Activated naive CD8-positive, alpha-beta T cell treated with anti-CD3 and anti-CD28 coated beads, Interleukin-2, amount 50 U/mL, for 16 hours (primary cell): Measurements from ENCODE around the gene BDKRB1.

ENCODE experiments used
- DNase-seq: peaks from one replicate; pipeline ENCODE4 v3.0.0-alpha.2; 2020; ENCODE audit warnings: low read depth, low spot score

BDKRB1 gene

DNA sequence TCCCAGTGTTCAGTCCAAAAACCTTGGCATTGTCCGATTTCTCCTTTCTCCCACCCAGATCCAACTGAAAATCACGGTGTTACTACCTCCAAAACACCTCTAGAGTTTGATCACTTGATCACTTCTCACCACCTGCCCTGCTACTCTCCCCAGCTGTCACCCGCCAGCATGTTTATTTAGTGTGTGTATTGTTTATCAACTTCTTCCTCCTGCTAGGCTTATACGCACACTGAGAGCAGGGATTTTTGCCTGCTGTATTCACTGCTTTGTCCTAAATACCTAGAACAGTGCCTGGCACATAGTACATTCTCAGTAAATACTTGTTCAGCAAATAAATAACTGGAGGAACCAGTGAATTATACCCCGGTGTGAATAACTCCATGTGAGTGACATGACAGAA, 5.0 kb downstream of the BDKRB1 start:
- no peak for DNase-seq

DNA sequence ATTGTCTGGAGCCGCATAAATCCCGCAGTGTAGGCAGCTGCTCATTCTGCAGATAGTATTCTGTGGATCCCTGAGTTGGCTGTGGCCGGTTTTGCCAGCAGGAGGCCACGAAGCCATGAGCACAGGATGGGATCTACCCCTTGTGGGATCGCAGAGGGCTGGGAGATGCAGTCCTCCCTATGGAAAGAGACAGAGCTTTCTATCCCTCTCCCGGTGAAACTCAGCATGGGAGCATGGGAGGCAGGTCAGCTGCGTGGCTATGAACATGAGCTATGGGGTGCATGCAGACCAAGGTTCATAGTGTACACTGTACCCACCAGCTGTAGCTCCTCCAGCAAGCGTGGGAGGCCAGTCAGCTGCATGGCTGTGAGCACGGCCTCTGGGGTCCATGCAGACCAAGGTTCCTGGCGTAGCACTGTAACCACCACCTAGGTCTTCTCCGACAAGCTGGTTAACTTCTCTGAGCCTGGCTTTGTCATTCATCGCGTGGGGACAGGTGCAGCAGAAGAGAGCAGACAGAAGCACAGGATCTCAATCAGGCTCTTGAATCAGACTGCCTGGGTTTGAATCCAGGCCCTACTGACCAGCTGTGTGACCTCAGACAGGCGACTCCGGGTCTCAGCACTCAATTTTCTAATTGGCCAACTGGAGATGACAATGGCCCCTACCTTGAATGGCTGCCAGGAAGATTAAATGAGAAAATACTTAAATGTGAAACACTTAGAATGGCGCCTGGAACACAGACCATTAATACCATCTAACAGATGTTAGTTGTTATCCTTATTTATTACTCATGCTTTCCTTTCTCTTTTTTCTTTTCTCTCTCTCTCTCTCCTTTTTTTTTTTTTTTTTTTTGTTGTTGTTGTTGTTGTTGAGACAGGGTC, 6.0 kb downstream of the BDKRB1 start:
- DNase-seq: no peak

DNA sequence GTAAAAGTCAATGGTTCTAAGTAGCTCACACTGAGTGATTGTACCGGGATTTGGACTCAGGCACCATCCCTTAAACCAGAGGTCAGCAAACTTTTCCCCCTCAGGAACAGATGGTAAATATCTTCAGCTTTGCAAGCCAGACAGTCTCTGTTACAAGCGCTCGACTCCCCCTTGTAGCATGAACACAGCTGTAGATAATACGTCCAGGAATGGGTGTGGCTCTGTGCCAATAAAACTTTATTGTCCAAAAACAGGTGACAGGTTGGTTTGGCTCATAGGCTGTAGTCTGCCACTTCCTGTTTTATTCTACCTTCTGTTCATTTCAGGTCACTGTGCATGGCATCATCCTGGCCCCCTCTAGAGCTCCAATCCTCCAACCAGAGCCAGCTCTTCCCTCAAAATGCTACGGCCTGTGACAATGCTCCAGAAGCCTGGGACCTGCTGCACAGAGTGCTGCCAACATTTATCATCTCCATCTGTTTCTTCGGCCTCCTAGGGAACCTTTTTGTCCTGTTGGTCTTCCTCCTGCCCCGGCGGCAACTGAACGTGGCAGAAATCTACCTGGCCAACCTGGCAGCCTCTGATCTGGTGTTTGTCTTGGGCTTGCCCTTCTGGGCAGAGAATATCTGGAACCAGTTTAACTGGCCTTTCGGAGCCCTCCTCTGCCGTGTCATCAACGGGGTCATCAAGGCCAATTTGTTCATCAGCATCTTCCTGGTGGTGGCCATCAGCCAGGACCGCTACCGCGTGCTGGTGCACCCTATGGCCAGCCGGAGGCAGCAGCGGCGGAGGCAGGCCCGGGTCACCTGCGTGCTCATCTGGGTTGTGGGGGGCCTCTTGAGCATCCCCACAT, 7.6 kb downstream of the BDKRB1 start:
- no peak for DNase-seq

DNA sequence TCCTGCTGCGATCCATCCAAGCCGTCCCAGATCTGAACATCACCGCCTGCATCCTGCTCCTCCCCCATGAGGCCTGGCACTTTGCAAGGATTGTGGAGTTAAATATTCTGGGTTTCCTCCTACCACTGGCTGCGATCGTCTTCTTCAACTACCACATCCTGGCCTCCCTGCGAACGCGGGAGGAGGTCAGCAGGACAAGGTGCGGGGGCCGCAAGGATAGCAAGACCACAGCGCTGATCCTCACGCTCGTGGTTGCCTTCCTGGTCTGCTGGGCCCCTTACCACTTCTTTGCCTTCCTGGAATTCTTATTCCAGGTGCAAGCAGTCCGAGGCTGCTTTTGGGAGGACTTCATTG, 8.2 kb downstream of the BDKRB1 start:
- no peak for DNase-seq

DNA sequence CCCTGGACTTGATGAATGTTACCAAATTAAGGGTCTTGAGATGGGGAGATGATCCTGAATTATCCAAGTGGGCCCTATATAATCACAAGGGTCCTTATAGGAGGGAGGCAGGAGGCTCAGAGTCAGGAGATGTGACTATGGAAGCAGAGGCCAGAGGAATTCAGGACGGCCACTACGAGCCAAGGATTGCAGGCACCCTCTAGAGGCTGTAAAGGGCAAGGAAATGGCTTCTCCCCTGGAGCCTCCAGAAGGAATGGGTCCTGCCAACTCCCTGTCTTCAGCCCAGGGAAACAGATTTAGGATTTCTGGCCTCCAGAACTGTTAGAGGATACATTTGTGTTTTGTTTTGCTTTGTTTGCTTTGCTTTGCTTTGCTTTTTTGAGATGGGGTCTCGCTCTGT, 8.8 kb downstream of the BDKRB1 start:
- no peak for DNase-seq

DNA sequence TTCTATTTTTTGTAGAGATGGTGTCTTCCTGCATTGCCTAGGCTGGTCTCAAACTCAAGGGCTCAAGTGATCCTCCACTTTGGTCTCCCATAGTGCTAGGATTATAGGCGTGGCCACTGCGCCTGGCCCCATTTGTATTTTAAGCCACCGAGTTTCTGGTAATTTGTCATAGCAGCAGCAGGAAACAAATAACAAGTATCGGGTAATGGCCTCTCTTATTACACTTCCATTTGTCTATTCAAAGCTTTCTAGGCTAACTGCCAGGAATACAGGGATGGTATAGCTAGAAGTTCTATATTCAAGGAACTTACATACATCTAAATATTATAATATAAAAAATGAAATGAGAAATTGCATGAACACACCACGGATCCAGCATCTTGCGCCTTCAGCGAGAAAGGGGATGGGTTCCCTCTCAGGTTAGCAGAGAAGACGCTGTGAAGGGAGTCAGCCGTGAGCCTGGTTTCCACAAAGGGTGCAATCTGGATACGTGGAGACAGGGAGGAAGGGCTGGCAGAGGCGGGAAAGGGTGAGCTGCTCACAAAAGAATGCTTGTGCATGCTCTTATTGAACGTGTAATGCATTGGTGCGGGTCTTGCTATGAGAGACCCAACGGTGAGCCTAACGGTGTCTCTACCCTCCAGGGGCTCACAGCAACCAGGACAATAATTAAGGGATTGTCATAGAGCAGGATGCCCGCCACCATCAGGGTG, 9.5 kb downstream of the BDKRB1 start:
- DNase-seq: no peak

DNA sequence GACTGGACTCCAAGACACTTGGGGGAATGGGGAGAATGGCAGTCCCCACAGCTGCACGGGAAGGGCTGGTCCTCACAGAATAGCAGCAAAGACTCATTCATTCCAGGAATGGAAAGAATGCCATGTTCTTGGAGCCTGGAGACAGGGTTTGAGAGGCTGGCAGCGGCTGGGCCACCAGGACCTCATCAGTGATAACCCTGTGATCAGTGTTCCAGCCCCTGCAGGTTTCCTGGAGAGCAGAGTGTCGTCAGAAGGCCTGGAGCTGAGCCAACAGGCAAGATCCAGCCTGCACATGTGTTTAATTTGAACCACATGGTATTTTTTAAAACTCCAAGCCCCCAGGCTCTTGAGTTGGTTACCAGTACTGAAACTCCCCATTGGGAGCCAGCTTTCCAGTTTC, 11.3 kb downstream of the BDKRB1 start:
- DNase-seq: no peak

DNA sequence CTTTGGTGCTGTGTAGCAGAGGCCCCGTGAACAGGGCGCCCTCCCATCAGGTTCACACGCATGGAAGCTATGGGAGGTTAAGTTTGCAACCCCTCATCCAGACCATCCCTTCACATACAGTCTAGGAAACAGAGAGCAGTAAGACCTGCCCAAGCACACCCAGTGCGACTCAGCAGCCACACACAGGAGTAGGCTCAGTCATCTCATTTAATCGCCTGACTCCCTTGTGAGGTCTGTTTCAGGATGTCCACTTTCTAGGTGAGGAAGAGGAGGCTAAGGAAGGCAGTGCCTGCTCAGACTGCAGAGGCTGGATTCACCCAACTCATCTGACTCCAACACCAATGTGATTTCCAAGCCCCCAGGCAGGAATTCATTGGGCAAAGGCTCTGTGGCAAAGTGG, 11.9 kb downstream of the BDKRB1 start:
- no peak for DNase-seq

DNA sequence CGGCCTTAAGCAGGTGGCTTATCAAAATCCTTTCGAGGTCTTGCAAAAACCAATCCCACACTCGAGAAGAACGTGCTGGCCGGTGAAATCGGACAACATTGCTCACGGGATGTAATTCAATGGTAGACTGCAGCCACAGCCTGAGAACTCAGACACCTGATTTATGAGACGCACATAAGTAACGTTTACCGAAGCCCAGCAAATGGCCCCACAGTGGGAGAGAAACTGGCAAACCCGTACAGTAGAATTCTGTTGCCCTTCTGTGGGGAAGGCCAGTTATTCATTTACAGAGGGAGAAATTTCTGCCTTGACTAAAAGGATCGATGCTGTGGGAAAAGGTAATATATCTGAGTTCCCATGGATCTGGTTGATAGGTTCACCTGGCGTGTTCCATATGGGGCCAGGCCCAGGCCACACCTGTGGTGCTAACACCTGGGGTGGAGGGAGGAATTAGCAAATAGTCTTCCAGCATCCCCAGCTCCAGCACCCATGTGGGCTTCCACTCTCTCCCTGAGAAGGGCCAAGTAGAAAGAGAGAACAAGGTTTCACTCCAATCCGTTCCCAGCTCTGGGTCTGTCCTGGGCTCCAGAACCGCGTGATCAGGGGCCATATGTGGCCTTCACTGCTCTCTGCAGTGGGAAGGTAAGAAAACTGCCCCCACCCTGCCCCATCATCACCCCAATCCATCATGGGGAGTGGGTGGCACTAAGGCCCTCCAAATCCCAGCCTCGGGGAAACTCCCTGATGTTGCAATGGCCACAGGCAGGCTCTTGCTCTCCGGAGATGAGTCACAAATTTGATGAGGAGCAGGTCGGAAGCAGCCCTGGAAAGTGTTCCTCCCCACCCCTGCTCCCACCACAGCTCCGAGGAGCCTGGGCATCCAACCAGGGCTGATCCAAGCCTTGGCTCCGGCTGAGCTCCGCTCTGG, 12.7 kb downstream of the BDKRB1 start:
- no peak for DNase-seq

DNA sequence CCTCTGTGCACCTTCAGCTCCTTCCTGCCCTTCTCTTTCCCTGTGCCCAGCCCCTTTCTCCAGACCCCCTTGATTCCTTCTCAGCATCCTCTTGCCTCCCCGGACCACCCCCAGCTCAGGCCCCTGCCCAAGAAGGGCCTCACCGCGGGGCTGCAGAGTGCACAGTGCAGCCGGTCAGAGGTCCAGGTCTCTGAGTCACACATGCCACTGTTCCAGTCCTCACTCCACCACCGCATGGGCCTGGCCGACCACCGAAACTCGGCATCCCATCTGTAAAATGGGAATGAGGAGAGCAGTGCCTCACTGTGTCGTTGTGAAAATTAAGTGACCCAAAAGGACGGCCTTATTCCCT, 13.3 kb downstream of the BDKRB1 start:
- DNase-seq: no peak

DNA sequence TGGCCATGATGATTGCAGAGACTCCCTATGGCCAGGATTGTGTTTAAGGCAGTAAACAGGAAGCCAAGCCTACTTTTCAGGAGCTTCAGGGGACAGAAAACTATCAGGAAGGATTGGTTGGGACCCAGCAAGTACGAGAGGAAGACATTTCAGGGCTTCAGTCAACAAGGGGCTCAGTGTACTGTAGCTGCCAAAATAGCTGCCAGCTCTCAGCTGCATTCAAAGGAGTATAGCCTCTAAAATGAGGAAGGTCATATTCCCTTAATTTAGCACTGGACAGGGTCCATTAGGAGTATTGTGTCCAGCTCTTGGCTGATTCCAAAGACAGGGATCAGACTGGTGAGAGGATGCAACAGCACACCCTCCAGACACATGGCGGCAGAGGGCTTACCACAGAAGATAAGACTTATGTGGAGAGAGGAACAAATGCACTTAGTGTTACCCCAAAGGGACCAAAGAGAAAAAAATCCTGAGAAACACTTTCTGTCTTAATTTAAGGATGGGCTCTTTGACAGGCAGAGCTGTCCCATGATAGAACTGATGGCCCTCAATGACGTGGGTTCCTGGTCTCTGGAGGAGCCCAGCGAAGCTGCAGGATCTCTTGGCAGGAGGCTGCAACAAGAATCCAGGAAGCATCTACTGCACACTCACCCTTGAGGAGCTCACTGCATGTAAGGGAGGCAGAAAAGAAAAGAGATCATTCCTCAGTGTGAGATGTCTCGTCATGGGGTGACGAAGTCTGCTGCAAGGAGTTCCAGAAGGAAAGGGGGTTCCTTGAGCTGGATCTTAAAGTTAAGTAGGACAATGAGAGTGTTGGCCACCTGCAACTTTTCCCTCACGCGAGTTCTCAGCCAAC, 14.8 kb downstream of the BDKRB1 start:
- DNase-seq: no peak

DNA sequence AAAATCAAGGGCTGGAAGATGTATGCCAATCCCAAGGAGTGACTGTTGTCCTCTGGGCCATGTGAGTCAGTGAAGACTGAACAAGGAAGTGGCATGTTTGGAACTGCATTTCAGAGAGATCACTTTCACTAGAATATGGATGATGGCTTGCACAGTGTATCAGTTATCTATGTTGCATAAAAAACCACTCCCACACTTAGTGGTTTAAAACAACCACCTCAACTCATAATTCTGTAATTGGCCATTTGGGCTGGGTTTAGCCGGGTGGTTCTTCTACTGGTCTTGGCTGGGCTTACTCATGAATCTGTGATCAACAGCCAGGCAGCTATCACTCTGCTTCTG, 15.4 kb downstream of the BDKRB1 start:
- no peak for DNase-seq

DNA sequence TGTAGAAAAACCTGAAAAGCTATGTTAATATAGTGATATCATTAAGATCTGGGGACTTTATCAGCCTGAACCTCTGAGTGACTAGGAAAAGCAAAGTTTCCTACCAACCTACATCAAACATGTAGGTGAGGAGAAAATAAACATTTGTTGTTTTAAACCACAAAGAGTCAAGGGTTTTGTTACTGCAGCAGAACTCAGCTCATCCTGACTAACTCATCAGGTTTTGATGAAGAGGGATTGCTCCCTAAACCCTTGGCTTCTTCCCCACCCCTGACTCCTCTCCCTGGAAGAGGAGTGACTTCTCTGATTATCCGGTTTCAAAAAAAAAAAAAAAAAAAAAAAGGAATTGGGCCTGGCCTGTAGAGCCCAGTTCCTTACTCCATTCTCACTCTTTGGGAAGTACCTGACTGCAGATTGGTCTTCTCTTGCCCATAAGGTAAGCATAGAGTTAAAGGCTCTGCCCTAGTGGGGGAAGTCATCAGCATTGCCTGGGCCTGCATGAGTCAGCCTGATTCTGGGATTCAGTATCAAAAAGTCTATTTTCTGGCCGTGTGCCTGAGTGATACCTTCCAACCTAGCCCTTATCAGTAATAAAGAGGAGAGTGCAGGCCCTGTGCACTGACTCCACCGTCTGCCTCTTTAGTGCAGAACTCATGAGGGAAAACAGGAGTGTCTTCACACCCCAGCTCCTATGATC, 16.9 kb downstream of the BDKRB1 start:
- DNase-seq: no peak

DNA sequence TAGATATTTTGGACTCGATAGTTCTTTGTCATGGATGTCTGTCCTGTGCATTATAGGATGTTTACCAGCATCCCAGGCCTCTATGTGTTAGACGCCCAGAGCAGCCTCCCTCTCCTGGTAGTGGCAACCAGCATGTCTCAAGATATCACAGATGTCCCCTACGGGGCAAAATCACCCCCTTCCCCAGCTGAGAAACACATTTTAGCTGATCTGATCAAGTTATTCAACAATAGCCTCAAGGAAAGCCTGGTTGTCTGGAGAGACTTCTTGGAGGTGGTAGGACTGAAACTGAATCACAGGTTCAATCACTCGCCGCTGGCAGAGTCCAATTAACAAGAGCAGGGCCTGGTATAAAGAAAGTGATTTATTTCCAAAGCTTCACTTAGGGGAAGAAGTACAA, 17.6 kb downstream of the BDKRB1 start:
- no peak for DNase-seq

DNA sequence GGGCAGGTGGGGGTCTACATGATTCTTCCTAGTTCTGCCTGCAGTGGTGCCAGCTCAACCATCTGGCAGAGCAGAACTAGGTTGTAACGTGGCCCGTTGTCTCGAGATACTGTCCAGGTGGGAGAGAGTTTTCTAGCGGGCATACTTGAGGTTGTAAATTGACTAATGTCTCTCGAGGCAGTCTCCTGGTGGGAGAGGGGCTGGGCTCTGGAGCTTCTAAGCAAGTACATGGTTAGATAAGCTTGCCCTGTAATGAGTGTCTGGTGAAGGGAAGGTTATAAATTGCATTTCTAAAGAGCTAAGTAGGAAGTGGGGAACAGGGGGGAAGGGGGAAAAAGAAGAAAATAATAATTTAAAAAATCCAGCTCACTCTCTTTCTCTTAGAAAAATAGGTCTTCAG, 18.1 kb downstream of the BDKRB1 start:
- DNase-seq: no peak

DNA sequence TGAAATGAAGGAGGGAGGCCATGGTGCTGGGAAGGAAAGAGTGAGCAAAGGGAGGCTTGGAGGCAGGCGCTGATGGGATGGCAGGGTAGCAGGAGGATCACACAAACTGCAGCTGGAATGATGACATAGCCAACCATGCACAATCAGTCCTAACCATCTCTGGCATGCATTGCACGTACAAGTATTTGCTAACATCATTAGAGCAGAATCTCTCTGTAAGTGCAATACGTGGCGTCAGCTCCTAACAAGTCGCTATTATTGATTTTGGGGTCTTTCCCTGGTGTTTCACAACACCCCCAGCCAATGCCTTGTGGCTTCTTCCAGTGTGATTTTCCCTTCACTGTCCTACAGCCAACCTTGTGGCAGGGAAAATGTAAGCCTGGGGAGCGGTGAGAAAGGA, 18.5 kb downstream of the BDKRB1 start:
- no peak for DNase-seq

DNA sequence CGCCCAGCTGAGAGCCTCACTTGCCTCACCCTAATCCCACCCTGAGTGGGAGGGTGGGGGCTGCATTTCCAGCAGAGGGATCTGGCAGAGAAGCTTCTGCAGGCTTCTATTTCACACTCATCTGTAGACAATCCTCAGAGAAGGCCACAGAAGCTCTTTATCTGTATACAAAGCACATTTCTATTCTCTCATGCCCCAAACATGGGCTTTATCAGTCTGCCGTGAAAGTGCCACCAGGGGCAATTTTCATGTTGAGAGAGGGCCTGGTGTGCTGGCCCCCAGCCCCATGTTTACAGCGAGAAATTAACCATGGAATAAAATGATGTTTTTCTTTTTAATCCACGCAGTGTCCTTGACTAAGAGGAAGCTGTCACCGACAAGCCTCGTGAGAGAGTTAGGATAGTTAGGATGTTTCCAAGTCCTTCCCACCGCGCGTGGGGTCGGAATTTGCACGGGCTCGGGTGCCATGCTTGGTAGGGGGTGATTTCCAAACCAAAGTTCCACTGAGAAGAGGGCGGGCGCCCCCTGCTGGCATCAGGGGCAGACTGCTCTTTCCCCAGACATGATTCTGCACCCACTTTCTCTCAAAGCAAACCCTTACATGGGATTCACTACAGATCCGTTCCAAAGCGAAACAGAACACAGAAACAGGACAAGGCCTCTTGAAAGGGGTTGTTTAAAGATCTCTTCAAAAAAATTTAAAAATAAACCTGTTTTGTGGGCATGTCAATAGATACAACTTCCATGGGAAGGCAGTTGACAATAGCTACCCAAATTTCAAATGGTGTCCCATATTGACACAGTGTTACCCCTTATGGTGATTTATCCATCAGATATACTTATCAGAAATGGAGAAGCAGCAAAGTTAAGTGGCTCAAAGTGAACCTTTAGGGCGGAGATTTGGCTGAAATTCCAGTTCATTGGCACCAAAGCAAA, 19.4 kb downstream of the BDKRB1 start:
- DNase-seq: peak; percentile 41

DNA sequence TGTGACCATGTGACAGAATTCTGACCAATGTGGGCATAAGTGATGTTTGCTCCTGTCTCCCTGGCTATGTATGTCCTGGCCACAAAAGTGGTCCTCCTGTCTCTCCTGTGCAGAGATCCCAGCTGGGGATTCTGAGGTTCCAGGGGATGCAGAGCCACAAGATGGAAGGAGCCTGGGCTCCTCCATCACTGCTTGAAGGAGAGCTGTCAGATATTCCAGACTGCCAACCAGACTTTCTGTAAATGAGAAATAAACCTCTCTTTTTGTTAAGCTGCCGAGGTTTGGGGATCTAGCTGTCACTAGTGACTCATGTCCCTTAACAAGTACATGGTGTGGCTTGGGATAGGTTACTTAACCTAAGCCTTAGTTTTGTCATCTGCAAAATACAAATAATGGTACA, 21.9 kb downstream of the BDKRB1 start:
- no peak for DNase-seq

DNA sequence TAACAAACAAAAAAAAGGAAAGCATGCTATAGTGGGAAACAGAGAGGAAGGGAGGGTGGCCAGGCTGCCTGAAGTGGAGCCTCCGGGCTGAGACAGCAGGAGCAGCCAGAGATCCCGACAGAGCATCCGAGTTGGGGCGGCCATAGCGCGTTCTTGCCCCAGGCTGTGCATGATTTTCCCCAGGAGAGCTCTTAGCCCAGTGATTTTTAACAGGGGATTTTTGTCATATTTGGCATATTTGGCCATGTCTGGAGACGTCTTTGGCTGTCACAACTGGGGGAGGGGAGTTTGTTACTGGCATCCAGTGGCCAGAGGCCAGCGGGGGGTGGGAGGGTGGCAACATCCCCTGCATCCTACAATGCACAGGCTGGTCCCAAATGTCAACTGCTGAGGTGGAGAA, 23.6 kb downstream of the BDKRB1 start:
- no peak for DNase-seq
